Measurements from ENCODE around the gene IGF2BP3. TPM values are rescaled to one million over a fixed set of nuclear protein-coding genes. Genes with fewer than 3 reads are reported as not detected.

IGF2BP3 gene
- total and polyA plus RNA-seq, 2 donors (not counting 3 experiments of a cell fraction or from before 2014, with no cell fraction given), result 41.2 to 111 TPM

DNA sequence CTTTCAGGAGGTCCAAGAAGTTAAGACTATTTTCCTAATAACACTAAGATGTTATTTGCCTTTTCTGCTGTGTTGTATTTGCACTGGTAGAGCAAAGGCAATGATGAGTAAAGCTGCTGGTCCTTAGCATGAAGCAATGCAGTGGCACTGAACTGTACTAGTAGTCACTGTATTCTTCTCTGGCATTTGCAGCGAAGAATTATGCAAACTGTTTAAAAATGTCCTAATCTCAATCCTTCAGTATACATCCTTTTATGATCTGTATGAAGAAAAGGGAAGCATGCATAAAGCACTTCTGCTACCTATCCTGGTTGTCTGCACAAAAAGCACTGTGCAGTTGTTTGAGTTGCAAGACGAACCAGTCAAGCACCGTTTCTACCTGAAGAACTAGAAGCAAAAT is 20.4 kb downstream of the IGF2BP3 start:
- ChIA-PET POLR2A (no interaction called here), CTCF (interaction anchor here (3.0 to 5.4 kb wide), 2 partner anchors 13 to 177 kb away, joined by 11 to 28 read pairs; no protein-coding TSS in a partner anchor)
- peaks cover 96% of the 10 kb centered on the region for H3K79me2 ChIP-seq (ENCODE audit: control insufficient read depth, insufficient read depth, low read length)

More for the DNA sequence above, 20.4 kb downstream of the IGF2BP3 start:
- dilution Hi-C loops (cut with MboI; ENCODE audit: extremely low pct_ligation_motif_present, low sequenced_read_pairs) (no loop called here), intact Hi-C loops (cut with micrococcal nuclease) (no loop called here)
- Histone ChIP-seq H3K4me3 (replicated peaks in 1 of 3; ENCODE audit: insufficient read depth in 1 of 3, low read depth in 1 of 3, low read length in 3 of 3) (no peak overlapping the region), H3K4me1 (ENCODE audit: control insufficient read depth, extremely low read depth, insufficient read depth, low read length) (no peaks in the 10 kb centered on the region), H3K9ac (replicated peaks; ENCODE audit: extremely low read depth, insufficient read depth, low read length) (no peak overlapping the region), H3K4me2 (ENCODE audit: insufficient read depth, low read length) (no peak overlapping the region), H3K9me1 (replicated peaks; ENCODE audit: control insufficient read depth, extremely low read depth, insufficient read depth, low read length) (no peaks in the 10 kb centered on the region), H4K20me1 (replicated peaks; ENCODE audit: control insufficient read depth, extremely low read depth, insufficient read depth, low read length) (peaks cover 10% of the 10 kb centered on the region), H3K9me3 (replicated peaks; ENCODE audit: control insufficient read depth, insufficient read depth, low read length) (no peaks in the 10 kb centered on the region), H3K27me3 (ENCODE audit: control insufficient read depth in 2 of 2, insufficient read depth in 2 of 2, low read length in 2 of 2) (no peaks in the 10 kb centered on the region), H2AFZ (ENCODE audit: low read depth, low read length) (no peak overlapping the region), H3K36me3 (ENCODE audit: control insufficient read depth in 2 of 2, extremely low read depth in 1 of 2, insufficient read depth in 2 of 2, low read length in 2 of 2) (no peaks in the 10 kb centered on the region), H3K27ac (ENCODE audit: insufficient read depth, low read depth, low read length) (no peak overlapping the region)
- TF ChIP-seq JUN (IDR thresholded peaks at IDR 0.05; ENCODE audit: borderline replicate concordance, insufficient read depth, insufficient read length, low read depth) (no peak), POLR2A (IDR thresholded peaks at IDR 0.05; ENCODE audit: low read depth, low read length) (no peak), FOS (IDR thresholded peaks at IDR 0.05; ENCODE audit: borderline replicate concordance, insufficient read depth, low read length) (no peak), POLR2AphosphoS5 (IDR thresholded peaks at IDR 0.05; ENCODE audit: insufficient read depth, low read depth, low read length) (no peak), EZH2 (IDR thresholded peaks at IDR 0.05; ENCODE audit: borderline replicate concordance, low read depth, low read length, severe bottlenecking) (no peak), CTCF (IDR thresholded peaks at IDR 0.05; ENCODE audit: extremely low read depth in 1 of 2, insufficient read depth in 1 of 2, low read depth in 1 of 2, low read length in 2 of 2) (no peak), GATA2 (IDR thresholded peaks at IDR 0.05; ENCODE audit: insufficient read depth, insufficient read length, low read depth, low read length) (no peak), MYC (IDR thresholded peaks at IDR 0.05; ENCODE audit: low read depth, low read length) (no peak)
- TF ChIP-seq, protein P1, sequence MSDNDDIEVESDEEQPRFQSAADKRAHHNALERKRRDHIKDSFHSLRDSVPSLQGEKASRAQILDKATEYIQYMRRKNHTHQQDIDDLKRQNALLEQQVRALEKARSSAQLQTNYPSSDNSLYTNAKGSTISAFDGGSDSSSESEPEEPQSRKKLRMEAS (IDR thresholded peaks at IDR 0.05; ENCODE audit: insufficient read depth, insufficient read length), result no peak
- BruUV-seq (replicated peaks), result no TSS peak
- DNase-seq (ENCODE audit: low read depth, low spot score) (no peak), FAIRE-seq (no peak)

Measured in endothelial cell of umbilical vein (primary cell).